Measurements from ENCODE around the gene TTC21A. TPM values are rescaled to one million over a fixed set of nuclear protein-coding genes. Genes with fewer than 3 reads are reported as not detected.
A peak's percentile ranks its signal among the peaks of the same experiment; 100 is the strongest.

The TTC21A gene
- total RNA-seq, 2 experiments from 2014 or later: 1.7 to 1.8 TPM

DNA sequence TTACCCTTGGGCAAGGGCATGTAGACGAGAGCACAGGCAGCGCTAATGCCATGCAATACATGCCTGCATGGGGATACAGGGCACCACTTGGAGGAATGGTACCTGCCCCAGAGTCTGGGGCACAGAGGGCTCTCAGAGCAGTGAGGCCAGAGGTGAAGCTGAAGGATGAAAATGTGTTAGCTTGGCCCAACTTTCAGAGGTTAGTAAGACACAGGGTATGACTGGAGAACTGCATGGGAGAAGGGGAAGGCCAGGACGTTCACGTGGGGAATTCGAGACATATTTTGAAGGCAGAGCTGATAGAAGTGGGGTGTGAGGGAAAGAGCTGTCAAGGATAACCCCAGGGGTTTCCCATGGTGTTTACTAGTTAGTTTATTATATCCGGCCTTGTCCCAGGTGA lies 26.3 kb downstream of the TTC21A start:
- Mint-ChIP-seq H3K4me1 (ENCODE audit: low read depth) (peaks cover 12% of the 10 kb centered on the region), H3K4me3 (no peak overlapping the region), H3K27ac (no peak overlapping the region), H3K27me3 (no peaks in the 10 kb centered on the region), H3K36me3 (no peaks in the 10 kb centered on the region), H3K9me3 (no peaks in the 10 kb centered on the region)
- DNase-seq: no peak
- CTCF ChIA-PET: interaction anchor here (1.3 to 1.8 kb wide), 2 partner anchors 158 to 244 kb away, joined by 5 to 7 read pairs; no protein-coding TSS in a partner anchor
- intact Hi-C loops (cut with micrococcal nuclease): no loop called here
- POLR2A ChIA-PET: interaction anchor here (1.1 kb wide), 1 partner anchor 26 kb away, joined by 3 read pairs; no protein-coding TSS in a partner anchor

- Mint-ChIP-seq H3K4me3 (no peak overlapping the region), H3K27ac (no peak overlapping the region), H3K9me3 (no peaks in the 10 kb centered on the region), H3K36me3 (no peaks in the 10 kb centered on the region), H3K4me1 (ENCODE audit: low read depth) (peaks cover 16% of the 10 kb centered on the region), H3K27me3 (no peaks in the 10 kb centered on the region)
- no peak for DNase-seq
- CTCF ChIA-PET: interaction anchor here (1.3 to 1.8 kb wide), 2 partner anchors 158 to 244 kb away, joined by 5 to 7 read pairs; no protein-coding TSS in a partner anchor
- intact Hi-C loops (cut with micrococcal nuclease): no loop called here
- POLR2A ChIA-PET: interaction anchor here (1.1 kb wide), 1 partner anchor 26 kb away, joined by 3 read pairs; no protein-coding TSS in a partner anchor
These were observed 26.8 kb downstream of the TTC21A start for GRCh38 chr3:39134305-39134704.

DNA sequence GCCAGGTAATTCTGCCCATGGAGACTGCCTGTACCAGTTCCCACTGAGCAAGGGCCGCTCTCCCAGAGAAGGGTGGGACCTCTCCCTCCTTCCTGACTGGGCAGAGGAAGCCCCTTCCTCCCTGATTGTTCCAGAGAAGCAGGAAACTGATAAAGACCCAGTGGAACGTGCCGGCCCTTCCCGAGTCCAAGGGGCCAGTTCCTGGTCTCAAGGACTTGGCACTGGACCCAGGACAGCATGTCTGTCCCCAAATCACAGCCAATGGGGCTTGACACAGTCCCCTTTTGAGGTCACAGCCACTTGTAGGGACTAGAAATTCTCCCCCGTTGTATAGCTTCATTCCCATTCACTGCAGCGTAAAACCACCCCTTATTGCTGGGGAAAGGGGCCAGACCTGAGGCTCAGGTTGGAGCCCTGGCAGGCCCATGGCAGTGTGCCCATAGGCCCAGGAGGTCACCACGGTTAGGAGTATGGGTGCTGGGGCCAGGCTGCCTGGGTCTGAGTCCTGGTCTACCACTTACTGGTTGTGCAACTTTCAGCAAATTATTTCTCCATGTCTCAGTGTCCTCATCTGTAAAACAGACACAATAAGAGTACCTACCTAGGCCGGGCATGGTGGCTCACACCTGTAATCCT lies 27.8 kb downstream of the TTC21A start:
- intact Hi-C loops (cut with micrococcal nuclease): no loop called here
- ChIA-PET CTCF (no interaction called here), POLR2A (no interaction called here)
- Mint-ChIP-seq H3K4me3 (no peak overlapping the region), H3K27ac (no peak overlapping the region), H3K9me3 (no peaks in the 10 kb centered on the region), H3K36me3 (no peaks in the 10 kb centered on the region), H3K27me3 (no peaks in the 10 kb centered on the region), H3K4me1 (ENCODE audit: low read depth) (peaks cover 26% of the 10 kb centered on the region)
- DNase-seq: no peak

GRCh38 chr3:39136533-39137434 lies 29.3 kb downstream of the TTC21A start:
- no peaks in the 10 kb centered on the region for H3K27me3 Mint-ChIP-seq
- peaks cover 12% of the 10 kb centered on the region for H3K36me3 Mint-ChIP-seq

DNA sequence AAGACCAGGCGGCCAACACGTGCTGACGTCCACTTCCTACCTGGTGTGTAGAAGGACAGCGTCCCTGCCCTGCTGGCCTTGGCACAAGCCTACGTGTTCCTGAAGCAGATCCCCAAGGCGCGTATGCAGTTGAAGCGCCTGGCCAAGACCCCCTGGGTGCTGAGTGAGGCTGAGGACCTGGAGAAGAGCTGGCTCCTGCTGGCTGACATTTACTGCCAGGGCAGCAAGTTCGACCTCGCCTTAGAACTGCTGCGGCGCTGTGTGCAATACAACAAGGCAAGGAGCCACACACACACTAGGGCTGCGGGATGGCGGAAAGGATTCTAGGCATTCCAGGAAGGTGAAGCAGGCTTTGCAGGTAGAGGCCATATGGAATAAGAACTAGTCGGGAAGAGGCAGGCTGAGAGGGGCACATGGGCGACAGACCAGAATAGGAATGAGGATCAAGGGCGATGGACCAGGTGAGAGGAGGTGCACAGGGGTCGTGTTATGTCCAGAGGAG lies 30.0 kb downstream of the TTC21A start:
- DNase-seq: no peak
- no peak overlapping the region for H3K4me3 Mint-ChIP-seq
- peaks cover 39% of the 10 kb centered on the region for H3K4me1 Mint-ChIP-seq (ENCODE audit: low read depth)
- intact Hi-C loops (cut with micrococcal nuclease): no loop called here
- peaks cover 16% of the 10 kb centered on the region for H3K36me3 Mint-ChIP-seq
- H3K27ac Mint-ChIP-seq: no peak overlapping the region
- no peaks in the 10 kb centered on the region for H3K9me3 Mint-ChIP-seq
- ChIA-PET POLR2A (interaction anchor here (0.9 to 1.5 kb wide), 2 partner anchors 21 to 155 kb away, joined by 3 read pairs; no protein-coding TSS in a partner anchor), CTCF (no interaction called here)
- no peaks in the 10 kb centered on the region for H3K27me3 Mint-ChIP-seq

More at GRCh38 chr3:39136533-39137434, 29.3 kb downstream of the TTC21A start:
- POLR2A ChIA-PET: interaction anchor here (0.6 to 0.9 kb wide), 2 partner anchors 156 to 569 kb away, joined by 3 to 6 read pairs; no protein-coding TSS in a partner anchor
- CTCF ChIA-PET: interaction anchor here (0.7 kb wide), 1 partner anchor 18 kb away, joined by 3 read pairs; no protein-coding TSS in a partner anchor
- Mint-ChIP-seq H3K9me3 (no peaks in the 10 kb centered on the region), H3K27ac (no peak overlapping the region), H3K4me1 (ENCODE audit: low read depth) (peaks cover 38% of the 10 kb centered on the region), H3K4me3 (no peak overlapping the region)
- intact Hi-C loops (cut with micrococcal nuclease): no loop called here
- no peak for DNase-seq

DNA sequence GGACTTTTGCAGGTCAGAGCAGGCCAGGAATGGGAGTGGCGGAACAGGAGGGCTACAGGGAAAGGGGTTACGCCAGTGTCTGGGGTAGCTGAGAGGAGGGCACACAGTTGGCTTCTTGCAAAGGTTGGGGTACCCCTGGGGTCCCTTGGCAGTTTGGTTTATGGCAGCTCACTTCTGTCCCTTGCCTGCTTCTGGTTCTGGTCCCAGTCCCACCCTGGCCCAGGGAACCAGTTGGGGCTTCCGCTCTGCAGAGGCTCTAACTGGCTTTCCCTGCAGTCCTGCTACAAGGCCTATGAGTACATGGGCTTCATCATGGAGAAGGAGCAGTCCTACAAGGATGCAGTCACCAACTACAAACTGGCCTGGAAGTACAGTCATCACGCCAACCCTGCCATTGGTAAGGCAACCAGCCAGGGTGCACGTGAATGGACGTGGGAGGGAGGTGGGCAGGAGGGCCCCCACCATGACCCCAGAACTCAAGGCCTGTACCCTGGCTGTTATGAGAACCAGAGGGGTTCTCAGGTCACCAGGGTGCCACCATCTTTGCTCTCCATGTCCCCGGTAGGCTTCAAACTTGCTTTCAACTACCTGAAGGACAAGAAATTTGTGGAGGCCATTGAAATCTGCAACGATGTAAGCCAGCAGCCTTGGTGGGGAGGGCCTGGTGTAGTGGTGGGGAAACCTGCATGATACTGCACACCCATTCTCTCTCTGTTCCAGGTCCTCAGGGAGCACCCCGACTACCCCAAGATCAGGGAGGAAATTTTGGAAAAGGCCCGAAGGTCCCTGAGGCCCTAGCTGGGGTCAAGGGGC lies 30.7 kb downstream of the TTC21A start:
- H3K36me3 Mint-ChIP-seq: peaks cover 23% of the 10 kb centered on the region
- ChIA-PET POLR2A (interaction anchor here (1.5 kb wide), 1 partner anchor 22 kb away, joined by 3 read pairs; no protein-coding TSS in a partner anchor), CTCF (interaction anchor here (1.4 kb wide), 1 partner anchor 154 kb away, joined by 3 read pairs; no protein-coding TSS in a partner anchor)
- intact Hi-C loops (cut with micrococcal nuclease): no loop called here
- H3K27ac Mint-ChIP-seq: peak overlapping the region; percentile 52
- peaks cover 42% of the 10 kb centered on the region for H3K4me1 Mint-ChIP-seq (ENCODE audit: low read depth)
- DNase-seq: no peak
- H3K4me3 Mint-ChIP-seq: no peak overlapping the region
- H3K27me3 Mint-ChIP-seq: no peaks in the 10 kb centered on the region
- no peaks in the 10 kb centered on the region for H3K9me3 Mint-ChIP-seq

GRCh38 chr3:39138804-39139415 lies 31.4 kb downstream of the TTC21A start:
- Mint-ChIP-seq H3K4me3 (no peak overlapping the region), H3K27ac (peak overlapping the region; percentile 52), H3K27me3 (no peaks in the 10 kb centered on the region), H3K4me1 (ENCODE audit: low read depth) (peaks cover 47% of the 10 kb centered on the region), H3K9me3 (no peaks in the 10 kb centered on the region), H3K36me3 (peaks cover 30% of the 10 kb centered on the region)
- intact Hi-C loops (cut with micrococcal nuclease): no loop called here
- ChIA-PET CTCF (interaction anchor here (1.4 kb wide), 1 partner anchor 153 kb away, joined by 3 read pairs; no protein-coding TSS in a partner anchor), POLR2A (interaction anchor here (0.9 to 1.5 kb wide), 2 partner anchors 9 to 22 kb away, joined by 3 read pairs; no protein-coding TSS in a partner anchor)
- no peak for DNase-seq

DNA sequence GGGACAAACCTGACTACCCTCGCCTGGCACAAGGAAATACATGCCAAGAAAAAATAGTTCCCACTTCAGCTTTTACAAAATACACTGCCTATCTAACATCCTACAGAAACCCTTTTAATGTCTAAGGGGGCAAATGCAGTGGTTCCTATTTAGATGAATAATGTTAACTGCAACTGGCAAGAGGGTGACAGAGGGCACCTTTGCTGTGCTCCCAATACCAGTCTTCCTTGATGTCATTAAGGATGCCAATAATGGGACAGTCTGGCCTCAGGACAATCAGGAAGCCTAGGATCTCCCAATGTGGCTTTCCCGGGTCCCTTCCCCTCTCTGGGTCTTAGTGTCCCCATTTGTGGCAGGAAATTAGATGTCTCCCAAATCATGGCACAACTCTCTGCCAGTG lies 32.0 kb downstream of the TTC21A start:
- no peak overlapping the region for H3K27ac Mint-ChIP-seq
- no peaks in the 10 kb centered on the region for H3K27me3 Mint-ChIP-seq
- ChIA-PET POLR2A (interaction anchor here (0.9 kb wide), 1 partner anchor 9 kb away, joined by 3 read pairs; no protein-coding TSS in a partner anchor), CTCF (interaction anchor here (1.4 kb wide), 1 partner anchor 153 kb away, joined by 3 read pairs; no protein-coding TSS in a partner anchor)
- no peaks in the 10 kb centered on the region for H3K9me3 Mint-ChIP-seq
- H3K4me1 Mint-ChIP-seq (ENCODE audit: low read depth): peaks cover 48% of the 10 kb centered on the region
- H3K36me3 Mint-ChIP-seq: peaks cover 35% of the 10 kb centered on the region
- no peak for DNase-seq
- intact Hi-C loops (cut with micrococcal nuclease): no loop called here
- H3K4me3 Mint-ChIP-seq: no peak overlapping the region

GRCh38 chr3:39140341-39140971 lies 33.0 kb downstream of the TTC21A start:
- ChIA-PET CTCF (no interaction called here), POLR2A (interaction anchor here (1.4 kb wide), 1 partner anchor 13 kb away, joined by 3 read pairs; no protein-coding TSS in a partner anchor)
- Mint-ChIP-seq H3K27me3 (no peaks in the 10 kb centered on the region), H3K9me3 (no peaks in the 10 kb centered on the region), H3K4me1 (ENCODE audit: low read depth) (peaks cover 51% of the 10 kb centered on the region), H3K36me3 (peaks cover 45% of the 10 kb centered on the region), H3K4me3 (no peak overlapping the region), H3K27ac (no peak overlapping the region)
- intact Hi-C loops (cut with micrococcal nuclease): no loop called here
- no peak for DNase-seq

GRCh38 chr3:39141171-39141995 lies 33.9 kb downstream of the TTC21A start:
- H3K9me3 Mint-ChIP-seq: no peaks in the 10 kb centered on the region
- peaks cover 53% of the 10 kb centered on the region for H3K36me3 Mint-ChIP-seq
- H3K4me1 Mint-ChIP-seq (ENCODE audit: low read depth): peaks cover 58% of the 10 kb centered on the region
- intact Hi-C loops (cut with micrococcal nuclease): no loop called here
- CTCF ChIA-PET: interaction anchor here (2.7 kb wide), 1 partner anchor 147 kb away, joined by 7 read pairs; no protein-coding TSS in a partner anchor
- POLR2A ChIA-PET: interaction anchor here (1.4 kb wide), 1 partner anchor 14 kb away, joined by 3 read pairs; no protein-coding TSS in a partner anchor
- H3K27ac Mint-ChIP-seq: no peak overlapping the region
- DNase-seq: no peak
- no peak overlapping the region for H3K4me3 Mint-ChIP-seq
- no peaks in the 10 kb centered on the region for H3K27me3 Mint-ChIP-seq

Data from activated CD4-positive, alpha-beta memory T cell treated with anti-CD3 and anti-CD28 coated beads for 36 hours (primary cell).